Thyroid gland (tissue), 4 donors: Measurements from ENCODE around the gene LILRA6.

Experiments used
- CTCF ChIP-seq, 6 experiments: fragments of 200-600 bp in 3 of 6; fragments of 450-650 bp in 3 of 6; sonication (generic) in 3 of 6; IDR thresholded peaks; one replicate each; pipeline ENCODE4 v1.5.1; 2016 to 2019; ENCODE audit warnings: antibody characterized with exemption in 6 of 6, mild to moderate bottlenecking in 2 of 6, inconsistent platforms in 1 of 6, moderate library complexity in 1 of 6
- POLR2A ChIP-seq, 2 donors: fragments of 450-650 bp; IDR thresholded peaks; one replicate each; pipeline ENCODE4 v1.6.1; 2017; ENCODE audit warnings: antibody characterized with exemption in 2 of 2, mild to moderate bottlenecking in 2 of 2, moderate library complexity in 1 of 2

- TF ChIP-seq CTCF (IDR thresholded peaks at IDR 0.05), result no peak
- TF ChIP-seq POLR2A (IDR thresholded peaks at IDR 0.05), result no peak
These were observed 49.6 kb downstream of the LILRA6 start for GRCh38 chr19:54193011-54193410.
